ENCODE measurements around the gene CIAO2B. TPM values are rescaled to one million over a fixed set of nuclear protein-coding genes. Genes with fewer than 3 reads are reported as not detected.
"Not testable (repeated sequence)": the region's sequence is repeated elsewhere in the genome, so short reads cannot be mapped to it uniquely, and the experiment has no call there.

Gene CIAO2B
- total RNA-seq, 2 donors from 2014 or later, result 53.0 to 60.3 TPM

DNA sequence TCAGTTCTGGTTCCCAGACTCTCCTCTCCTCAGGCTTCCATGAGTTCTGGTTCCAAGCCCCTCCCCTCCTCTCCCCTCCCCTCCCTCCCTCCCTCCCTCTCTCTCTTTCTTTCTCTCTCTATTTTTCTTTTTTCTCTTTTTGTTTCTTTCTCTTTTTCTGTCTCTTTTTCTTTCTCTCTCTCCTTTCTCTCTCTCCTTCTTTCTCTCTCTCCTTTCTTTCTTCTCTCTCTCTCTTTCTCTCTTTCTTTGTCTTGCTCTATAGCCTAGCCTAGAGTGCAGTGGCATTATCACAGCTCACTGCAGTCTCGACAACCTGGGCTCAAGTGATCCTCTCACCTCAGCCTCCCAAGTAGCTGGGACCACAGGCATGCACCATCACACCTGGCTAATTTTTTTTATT lies 26.1 kb upstream of the CIAO2B start:
- intact Hi-C loops (cut with DNase I), result no loop called here

DNA sequence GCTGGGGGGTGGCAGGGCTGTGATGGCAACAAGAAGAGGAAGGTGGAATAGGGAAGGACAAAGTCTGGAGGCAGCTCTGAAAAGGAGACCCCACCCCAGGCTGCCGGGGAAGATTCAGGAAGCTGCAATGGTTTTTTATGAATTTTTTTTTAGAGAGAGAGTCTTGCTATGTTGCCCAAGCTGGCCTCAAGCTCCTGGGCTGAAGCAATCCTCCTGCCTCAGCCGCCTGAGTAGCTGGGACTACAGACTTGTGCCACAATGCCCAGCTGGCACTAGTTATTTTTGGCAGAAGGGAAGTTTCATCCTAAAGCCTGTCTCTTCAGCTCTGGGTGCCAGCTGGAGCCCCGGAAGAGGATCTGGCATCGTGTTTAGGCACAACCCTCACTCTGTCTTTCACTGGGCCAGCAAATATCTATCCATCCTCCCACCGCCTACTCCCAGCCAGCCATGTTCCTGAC lies 25.5 kb upstream of the CIAO2B start:
- intact Hi-C loops (cut with DNase I), result no loop called here
- peak; percentile 87 for DNase-seq (ENCODE audit: low spot score)

More for the DNA sequence above, 26.1 kb upstream of the CIAO2B start:
- no peak for DNase-seq (ENCODE audit: low spot score)

DNA sequence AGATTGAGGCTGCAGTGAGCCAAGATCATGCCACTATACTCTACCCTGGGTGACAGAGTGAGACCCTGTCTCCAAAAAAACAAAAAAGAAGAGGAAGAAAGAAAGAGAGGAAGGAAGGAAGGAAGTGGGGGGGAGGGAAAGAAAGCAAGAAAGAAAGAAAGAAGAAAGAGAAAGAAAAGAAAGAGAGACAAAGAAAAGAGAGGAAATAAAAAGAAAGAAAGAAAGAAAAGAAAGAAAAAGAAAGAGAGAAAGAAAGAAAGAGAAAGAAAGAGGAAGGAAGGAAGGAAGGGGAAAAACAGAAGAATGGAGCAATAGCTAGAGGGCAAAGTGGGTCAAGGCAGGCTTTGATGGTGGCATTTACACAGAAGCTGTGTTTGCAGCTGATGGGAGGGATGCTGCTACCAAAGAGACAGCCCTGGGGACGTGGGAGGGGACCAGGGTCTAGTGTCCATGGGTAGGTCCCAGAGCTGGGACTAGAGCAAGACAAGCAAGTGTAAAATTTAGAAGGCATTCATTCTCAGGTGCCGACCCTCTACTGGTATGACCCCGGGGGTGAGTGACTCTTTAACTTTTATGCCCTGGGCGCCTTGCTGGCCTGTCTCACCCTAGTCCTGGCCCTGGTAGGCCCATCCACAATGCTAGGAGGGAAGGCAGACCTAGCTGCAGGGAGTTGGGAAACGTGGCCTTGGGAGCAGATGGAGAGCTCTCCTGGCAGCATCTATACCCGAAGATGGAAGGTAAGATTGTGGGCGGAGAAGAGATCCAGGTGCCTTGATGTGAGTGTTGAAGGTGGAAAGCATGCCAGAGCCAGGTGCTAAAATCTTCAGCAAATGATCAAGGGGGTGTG lies 24.9 kb upstream of the CIAO2B start:
- DNase-seq (ENCODE audit: low spot score), result no peak
- intact Hi-C loops (cut with DNase I), result no loop called here

DNA sequence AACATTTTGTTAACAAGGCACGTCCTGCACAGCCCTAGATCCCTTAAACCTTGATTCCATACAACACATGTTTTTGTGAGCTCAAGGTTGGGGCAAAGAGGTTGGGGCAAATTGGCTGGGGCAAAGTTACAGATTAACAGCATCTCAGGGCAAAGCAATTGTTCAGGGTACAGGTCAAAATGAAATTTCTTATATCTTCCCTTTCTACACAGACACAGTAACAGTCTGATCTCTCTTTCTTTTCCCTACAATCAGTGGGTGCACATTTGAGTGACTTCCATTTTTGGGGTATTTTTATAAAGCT lies 21.9 kb upstream of the CIAO2B start:
- not testable (repeated sequence) for DNase-seq (ENCODE audit: low spot score)
- intact Hi-C loops (cut with DNase I), result loop anchor here in 1 of 2 donors (2.0 kb wide), 1 partner anchor 231 kb away; no protein-coding TSS in a partner anchor

DNA sequence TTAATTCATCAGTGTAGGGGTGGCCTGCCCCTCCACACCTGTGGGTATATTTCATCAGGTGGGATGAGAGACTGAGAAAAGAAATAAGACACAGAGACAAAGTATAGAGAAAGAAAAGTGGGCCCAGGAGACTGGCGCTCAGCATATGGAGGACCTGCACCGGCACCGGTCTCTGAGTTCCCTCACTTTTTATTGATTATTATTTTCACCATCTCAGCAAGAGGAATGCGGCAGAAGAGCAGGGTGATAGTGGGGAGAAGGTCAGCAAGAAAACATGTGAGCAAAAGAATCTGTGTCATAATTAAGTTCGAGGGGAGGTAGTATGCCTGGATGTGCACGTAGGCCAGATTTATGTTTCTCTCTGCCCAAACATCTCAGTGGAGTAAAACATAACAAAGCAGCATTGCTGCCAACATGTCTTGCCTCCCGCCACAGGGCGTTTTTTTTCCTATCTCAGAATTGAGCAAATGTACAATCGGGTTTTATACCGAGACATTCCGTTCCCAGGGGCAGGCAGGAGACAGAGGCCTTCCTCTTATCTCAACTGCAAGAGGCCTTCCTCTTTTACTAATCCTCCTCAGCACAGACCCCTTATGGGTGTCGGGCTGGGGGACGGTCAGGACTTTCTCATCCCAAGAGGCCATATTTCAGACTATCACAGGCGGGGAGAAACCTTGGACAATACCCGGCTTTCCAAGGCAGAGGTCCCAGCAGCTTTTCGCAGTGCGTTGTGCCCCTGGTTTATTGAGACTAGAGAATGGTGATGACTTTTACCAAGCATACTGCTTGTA lies 21.4 kb upstream of the CIAO2B start:
- intact Hi-C loops (cut with DNase I), result loop anchor here in 1 of 2 donors (2.0 kb wide), 1 partner anchor 231 kb away; no protein-coding TSS in a partner anchor
- not testable (repeated sequence) for DNase-seq (ENCODE audit: low spot score)

DNA sequence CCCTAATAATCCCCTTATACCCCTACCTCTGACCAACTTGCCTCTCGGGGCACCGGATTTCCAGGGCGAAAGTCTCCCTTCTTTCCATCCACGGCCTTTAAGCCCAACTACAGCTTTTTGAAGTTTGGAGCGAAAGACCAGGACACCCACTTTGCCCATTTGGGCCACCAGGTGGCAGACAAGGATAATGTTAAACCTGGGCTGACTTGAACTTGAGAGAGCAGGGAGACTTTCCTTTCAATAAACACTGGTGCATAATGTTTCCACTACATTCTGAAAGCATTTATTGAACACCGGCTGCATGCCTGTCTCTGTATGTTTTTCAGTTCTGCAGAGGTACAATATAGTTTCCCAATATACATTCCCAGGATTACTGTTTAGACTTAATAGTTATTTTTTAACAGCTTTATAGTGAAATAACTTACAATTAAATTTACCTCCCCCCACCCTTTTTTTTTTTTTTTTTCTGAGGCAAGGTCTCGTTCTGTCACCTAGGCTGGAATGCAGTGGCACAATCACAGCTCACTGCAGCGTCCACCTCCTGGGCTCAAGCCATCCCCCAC lies 20.0 kb upstream of the CIAO2B start:
- intact Hi-C loops (cut with DNase I), result no loop called here
- peak; percentile 90 for DNase-seq (ENCODE audit: low spot score)

DNA sequence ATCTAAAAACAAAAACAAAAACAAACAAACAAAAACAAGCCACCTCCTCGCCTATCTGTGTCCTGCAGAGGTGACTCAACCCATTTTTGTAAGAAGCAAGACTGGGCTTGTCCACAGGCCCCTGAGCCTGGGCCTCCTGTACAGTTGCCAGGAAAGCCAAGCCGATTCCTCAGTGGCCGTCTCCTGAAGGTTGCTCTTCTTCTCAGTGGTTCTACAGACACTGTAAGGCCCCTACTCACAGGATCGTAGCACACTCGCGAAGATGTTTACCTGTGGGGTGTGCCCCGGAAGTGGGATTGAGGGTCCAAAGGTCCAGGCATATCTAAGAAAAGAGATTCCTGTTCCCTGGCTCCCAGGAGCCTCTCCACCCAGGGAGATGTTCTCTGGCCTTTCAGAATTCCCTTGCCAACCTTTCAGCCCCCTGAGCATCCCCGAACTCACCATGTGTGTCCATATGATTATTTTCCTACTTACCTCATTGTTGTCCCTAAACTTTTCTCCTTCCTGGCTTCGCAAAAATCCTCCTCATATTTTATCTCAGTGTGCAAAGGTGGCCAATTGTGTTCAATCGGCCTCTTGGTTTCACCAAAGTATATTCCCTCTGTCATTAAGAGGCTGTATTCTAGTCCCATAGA lies 19.4 kb upstream of the CIAO2B start:
- DNase-seq (ENCODE audit: low spot score), result no peak
- intact Hi-C loops (cut with DNase I), result no loop called here

DNA sequence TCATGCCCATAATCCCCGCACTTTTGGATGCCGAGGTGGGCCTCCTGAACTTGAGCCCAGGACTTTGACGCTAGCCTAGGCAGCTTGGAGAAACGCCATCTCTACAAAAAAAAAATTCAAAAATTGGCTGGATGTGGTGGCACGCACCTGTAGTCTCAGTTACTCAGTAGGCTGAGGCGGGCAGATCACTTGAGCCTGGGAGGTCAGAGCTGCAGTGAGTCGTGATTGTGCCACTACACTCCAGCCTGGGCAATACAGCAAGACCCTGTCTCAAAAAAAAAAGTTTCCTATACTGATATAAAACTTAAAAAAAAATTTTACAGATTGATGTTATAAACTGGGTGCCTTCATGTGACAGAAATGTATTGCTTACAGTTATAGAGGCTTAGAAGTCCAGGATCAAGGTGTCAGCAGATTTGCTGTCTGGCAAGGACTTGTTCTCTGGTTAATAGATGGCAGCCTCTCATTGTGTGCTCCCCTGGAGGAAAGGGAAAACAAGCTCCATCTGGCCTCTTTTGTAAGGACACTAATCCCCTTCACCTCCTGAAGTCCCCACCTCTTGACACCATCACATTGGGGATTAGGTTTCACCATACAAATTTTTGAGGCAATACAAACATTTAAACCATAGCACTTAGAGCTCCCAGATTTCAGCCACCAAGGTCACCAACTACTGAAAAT lies 18.4 kb upstream of the CIAO2B start:
- intact Hi-C loops (cut with DNase I), result no loop called here
- no peak for DNase-seq (ENCODE audit: low spot score)

DNA sequence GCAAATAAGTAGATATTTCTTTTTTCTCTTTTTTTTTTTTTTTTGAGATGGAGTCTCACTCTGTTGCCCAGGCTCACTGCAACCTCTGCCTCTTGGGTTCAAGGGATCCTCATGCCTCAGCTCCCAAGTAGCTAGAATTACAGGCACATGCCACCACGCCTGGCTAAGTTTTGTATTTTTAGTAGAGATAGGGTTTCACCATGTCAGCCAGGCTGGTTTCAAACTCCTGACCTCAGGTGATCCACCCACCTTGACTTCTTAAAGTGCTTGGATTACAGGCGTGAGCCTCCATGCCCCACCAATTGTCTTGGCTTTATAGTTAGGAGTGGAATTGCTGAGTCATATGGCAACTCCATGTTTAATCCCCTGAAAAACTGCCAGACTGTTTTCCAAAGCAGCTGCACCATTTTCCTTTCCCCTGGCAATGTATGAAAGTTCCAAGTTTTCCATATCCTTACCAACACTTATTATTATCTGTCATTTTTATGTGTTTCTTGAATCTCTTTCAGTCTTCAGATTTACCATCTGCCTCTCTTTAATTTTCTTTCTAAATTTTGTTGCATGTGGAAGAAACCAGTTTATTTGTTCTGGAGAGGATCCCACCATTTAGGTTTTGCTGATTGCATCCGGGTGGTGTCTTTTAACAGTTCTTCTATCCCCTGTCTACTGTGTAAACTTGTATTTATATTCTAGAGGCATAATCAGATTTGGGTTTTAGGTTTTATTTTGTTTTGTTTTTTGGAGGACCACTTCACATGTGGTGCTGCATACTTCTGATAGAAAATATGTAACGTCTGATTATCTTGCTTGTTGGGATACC lies 17.0 kb upstream of the CIAO2B start:
- intact Hi-C loops (cut with DNase I), result no loop called here
- DNase-seq (ENCODE audit: low spot score), result no peak

DNA sequence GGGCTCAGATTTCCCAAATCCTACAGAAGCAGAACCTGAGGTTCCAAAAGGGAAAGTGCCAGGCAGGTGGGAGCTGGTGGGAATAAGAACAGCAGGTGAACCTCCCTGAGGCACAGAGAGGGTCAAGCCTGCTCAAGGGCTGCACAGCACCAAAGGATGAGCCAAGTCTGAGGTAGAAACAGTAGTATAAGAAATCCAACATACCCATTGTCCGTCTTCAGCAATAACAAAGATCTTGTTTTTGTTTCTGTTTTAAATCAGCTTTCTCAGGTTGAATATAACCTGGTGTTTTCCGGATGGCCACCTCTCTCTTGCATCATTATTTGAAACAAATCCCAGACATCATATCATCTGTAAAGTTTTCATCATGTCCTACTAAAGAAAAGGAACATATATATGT lies 16.2 kb upstream of the CIAO2B start:
- DNase-seq (ENCODE audit: low spot score), result no peak
- intact Hi-C loops (cut with DNase I), result no loop called here

DNA sequence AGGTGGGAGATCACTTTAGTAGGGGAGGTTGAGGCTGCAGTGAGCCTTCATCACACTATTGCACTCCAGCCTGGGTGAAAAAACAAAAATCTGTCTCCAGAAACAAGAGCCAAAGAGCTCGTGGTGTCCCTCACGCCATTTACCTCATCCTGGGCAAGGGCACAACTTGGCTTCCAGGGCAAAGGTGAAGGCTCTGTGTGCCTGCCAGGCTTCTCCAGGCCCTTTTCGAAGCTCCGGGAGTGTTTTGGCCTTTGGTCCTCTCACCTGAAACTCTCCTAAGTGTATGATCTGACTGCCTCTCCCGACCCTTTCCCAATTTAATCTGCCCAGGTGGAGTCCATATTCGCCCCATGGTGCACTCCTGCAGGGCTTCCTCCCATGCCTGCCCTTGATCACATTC lies 15.3 kb upstream of the CIAO2B start:
- intact Hi-C loops (cut with DNase I), result loop anchor here in 1 of 2 donors (1.0 kb wide), 1 partner anchor 206 kb away; no protein-coding TSS in a partner anchor
- no peak for DNase-seq (ENCODE audit: low spot score)

DNA sequence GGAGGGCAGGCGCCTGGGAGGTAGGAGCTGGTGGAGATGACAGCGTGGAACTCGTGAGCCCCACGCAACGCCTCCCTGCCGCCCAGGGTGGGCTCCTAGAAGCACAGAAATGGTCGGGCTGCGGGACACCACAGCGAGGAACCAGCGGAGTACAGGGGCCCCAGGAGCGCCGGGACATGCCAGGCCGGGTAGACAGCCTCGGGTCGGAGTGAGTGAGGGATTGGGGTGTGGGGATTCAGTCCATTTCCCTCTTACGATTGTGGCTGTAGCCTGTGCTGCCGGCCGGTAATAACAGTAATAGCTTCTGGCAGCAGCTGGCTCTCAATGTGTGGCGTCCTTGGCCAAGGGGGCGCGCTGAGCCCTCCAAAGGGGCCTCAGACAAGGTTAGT lies 14.6 kb upstream of the CIAO2B start:
- DNase-seq (ENCODE audit: low spot score), result no peak
- intact Hi-C loops (cut with DNase I), result loop anchor here in 1 of 2 donors (1.0 kb wide), 1 partner anchor 206 kb away; no protein-coding TSS in a partner anchor

DNA sequence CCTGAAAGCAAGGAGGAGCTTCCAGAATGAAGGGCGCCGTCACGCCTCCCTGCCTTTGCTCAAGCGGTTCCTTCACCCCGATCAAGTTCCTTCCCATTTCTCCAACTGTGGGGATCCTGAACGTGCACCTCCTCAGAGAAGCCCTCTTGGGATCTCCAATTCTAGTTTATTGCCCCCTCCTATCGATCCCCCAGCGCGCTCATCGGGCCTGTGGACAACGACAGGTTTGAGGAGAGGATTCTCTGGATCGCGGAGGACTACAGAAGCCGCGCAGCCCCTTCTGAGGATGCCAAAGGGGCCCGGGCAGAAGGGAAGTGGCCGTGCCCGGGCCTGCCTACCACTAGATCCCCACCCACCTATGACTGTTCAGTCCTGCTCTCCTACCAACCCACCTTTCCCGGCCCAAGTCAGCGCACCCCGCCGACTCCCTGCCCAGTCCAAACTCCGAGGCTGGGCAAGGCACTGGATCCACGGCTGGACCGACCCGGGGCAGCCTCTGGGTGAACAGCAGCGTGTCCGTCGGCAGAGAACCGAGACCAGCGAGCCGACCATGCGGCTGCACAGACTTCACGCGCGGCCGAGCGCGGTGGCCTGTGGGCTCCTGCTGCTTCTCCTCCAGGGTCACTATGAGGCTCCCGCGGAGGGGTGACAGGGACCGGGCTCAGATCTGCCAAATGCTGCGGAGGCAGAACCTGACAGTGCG lies 14.1 kb upstream of the CIAO2B start:
- DNase-seq (ENCODE audit: low spot score), result peak; percentile 83
- intact Hi-C loops (cut with DNase I), result no loop called here

DNA sequence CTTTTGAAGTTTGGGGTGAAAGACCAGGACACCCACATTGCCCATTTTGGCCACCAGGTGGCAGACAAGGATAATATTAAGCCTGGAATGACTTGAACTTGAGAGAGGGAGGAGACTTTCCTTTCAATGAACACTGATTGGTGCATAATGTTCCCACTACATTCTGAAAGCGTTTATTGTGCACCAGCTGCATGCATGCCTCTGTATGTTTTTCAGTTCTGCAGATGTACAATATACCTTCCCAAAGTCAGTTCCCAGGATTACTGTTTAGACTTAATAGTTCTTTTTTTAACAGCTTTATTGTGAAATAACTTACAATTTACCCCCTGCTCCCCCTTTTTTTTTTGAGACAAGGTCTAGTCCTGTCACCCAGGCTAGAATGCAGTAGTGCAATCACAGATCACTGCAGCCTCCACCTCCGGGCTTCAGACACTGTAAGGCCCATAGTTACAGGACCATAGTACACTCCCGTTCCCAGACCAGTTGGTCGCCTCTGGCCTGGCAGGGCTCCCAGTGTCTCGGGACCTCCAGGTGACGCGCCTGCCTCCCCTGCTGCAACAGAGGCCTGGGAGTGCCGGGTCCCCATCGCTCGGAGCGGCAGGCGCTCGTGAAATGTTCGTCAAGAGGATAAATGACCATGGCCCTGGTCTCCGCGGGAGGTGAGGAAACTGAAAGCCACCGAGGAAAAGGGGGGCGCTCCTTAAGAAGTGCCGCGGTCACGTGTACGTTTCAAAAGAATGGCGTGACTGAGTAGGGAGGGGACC lies 13.3 kb upstream of the CIAO2B start:
- peak; percentile 90 for DNase-seq (ENCODE audit: low spot score)
- intact Hi-C loops (cut with DNase I), result no loop called here

DNA sequence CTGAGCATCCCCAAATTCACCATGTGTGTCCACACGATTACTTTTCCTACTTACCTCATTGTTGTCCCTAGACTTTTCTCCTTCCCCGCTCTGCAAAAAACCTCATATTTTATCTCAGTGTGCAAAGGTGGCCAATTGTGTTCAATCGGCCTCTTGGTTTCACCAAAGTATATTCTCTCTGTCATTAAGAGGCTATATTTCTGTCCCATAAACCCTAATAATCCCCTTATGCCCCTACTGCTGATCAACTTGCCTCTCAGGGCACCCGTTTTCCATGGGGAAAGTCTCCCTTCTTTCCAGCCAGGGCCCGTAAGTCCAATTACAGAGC lies 12.7 kb upstream of the CIAO2B start:
- intact Hi-C loops (cut with DNase I), result no loop called here
- no peak for DNase-seq (ENCODE audit: low spot score)

DNA sequence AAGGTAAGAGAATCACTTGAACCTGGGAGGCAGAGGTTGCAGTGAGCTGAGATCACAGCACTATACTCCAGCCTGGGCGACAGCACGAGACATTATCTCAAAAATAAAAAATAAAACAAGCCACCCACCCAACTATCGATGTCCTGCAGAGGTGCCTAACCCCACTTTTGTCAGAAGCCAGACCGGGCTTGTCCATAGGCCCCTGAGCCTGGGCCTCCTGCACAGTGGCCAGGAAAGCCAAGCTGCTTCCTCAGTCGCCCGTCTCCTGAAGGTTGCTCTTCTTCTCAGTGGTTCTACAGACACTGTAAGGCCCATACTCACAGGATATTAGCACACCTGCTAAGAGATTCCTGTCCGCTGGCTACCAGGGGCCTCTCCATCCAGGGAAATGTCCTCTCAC lies 12.3 kb upstream of the CIAO2B start:
- no peak for DNase-seq (ENCODE audit: low spot score)
- intact Hi-C loops (cut with DNase I), result no loop called here

DNA sequence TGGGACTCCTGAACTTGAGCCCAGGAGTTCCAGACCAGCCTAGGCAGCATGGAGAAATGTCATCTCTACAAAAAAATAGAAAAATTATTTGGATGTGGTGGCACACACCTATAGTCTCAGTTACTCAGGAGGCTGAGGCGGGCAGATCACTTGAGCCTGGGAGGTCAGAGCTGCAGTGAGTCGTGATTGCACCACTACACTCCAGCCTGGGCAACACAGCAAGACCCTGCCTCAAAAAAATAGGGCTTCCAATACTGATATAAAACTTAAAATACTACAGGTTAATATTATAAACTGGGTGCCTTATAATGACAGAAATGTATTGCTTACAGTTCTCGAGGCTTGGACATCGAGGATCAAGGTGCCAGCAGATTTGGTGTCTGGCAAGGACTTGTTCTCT lies 11.7 kb upstream of the CIAO2B start:
- intact Hi-C loops (cut with DNase I), result no loop called here
- DNase-seq (ENCODE audit: low spot score), result no peak

Data from posterior vena cava (tissue), 2 donors.